ENCODE measurements around the gene PPARA.

The PPARA gene

DNA sequence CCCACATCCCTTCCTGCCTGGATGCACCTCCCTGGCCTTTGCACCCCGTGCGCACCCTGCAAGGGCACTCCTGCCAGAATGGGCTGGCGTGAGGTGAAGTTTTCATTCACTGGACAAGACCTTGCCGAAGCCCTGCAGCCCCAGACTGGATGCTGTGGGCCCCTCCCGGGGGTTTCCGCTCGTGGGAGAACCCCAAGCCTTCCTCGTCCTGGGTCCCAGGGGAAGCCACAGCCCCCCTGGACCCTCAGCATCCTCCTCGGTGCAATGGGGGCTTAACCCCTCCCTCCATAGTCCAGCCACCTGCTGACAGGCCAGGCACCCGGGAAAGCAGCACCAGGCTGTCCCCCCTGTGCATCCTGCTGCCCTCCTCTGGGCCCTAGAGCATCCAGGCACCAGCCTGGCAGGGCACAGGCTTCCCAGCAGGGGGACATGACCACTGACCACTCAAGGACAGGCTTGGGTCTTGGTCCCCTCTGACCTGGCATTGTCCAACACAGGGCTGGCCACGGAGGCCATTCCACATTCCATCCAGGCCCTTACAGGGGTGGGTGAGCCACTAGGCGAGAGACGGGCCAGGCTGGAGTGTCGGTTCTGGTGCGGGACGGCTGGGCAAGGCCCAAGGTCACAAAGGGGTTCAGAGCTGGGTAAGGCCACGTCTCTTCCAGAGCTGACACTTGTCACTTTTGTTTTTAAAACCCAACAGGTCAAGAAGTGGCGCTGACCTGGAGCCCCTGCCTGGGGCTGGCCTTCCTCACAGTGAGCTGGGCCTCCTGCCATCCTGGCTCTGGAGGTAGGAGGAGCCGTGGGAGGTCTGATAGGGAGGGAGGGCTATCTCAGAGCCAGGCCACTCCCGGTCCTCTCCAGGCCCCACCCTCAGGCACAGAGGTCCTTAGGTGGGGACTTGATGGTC, 41.5 kb upstream of the PPARA start:
- no peak for DNase-seq (ENCODE audit: low read depth, low spot score)
- no peak for TF ChIP-seq CTCF (IDR thresholded peaks at IDR 0.05; ENCODE audit: low read depth, low read length)
- no peak overlapping the region for H3K4me3 ChIP-seq (ENCODE audit: low read depth, low read length)
- in situ Hi-C loops (cut with HindIII; ENCODE audit: low sequenced_read_pairs), result no loop called here

GRCh38 chr22:46109474-46110003, 40.8 kb upstream of the PPARA start:
- no peak for TF ChIP-seq CTCF (IDR thresholded peaks at IDR 0.05; ENCODE audit: low read depth, low read length)
- no peak overlapping the region for H3K4me3 ChIP-seq (ENCODE audit: low read depth, low read length)
- no peak for DNase-seq (ENCODE audit: low read depth, low spot score)
- in situ Hi-C loops (cut with HindIII; ENCODE audit: low sequenced_read_pairs), result no loop called here

DNA sequence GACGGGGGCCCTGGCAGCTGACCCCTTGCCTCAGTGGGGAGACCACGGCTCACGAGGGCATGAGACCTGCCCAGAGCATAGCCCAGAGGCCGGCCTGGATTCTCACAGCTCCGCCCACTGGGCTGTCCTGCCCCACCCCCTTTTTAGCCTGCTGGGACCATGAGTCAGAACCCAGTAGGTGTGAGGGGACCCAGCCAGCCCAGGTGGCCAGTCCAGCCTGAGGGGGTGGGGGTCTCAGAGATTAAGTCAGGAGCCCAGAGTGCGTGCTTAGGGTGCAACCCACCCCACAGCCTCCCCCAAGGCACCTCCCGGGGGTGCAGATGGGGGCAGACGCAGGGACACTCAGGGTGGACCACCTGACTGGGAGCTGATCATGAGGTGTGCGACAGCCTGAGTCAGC, 40.1 kb upstream of the PPARA start:
- TF ChIP-seq CTCF (IDR thresholded peaks at IDR 0.05; ENCODE audit: low read depth, low read length), result no peak
- in situ Hi-C loops (cut with HindIII; ENCODE audit: low sequenced_read_pairs), result no loop called here
- no peak overlapping the region for H3K4me3 ChIP-seq (ENCODE audit: low read depth, low read length)
- DNase-seq (ENCODE audit: low read depth, low spot score), result no peak

DNA sequence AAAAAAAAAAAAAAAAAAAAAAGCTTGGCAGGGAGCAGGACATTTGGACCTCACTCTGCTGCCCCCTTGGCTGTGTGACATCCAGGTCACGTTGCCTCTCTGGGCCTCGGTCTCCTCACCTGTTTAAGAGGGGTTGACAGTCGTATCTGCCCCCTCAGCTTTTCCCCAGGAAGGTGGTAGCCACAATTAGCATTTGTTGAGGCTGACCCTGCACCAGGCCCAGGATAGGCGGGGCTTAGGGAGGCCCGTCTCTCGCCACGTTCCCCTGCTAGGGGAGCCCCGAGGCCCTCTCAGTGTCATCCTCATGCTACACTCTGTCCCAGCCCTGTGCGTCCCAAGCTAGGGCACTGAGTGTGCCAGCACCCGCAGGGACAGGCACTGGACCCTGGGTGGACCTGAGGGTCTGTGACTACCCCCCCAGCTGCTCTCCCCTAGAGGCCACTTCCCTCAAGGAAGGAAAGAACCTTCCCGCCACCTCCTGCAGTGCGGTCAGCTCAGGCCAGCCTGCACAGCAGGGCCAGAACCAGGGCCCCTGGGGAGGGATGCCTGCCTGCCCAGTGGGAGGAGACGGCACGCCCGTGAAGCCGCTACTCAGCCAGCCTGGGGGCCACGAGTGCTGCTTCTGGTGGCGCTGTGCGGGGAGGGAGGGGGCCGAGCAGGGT, 38.5 kb upstream of the PPARA start:
- in situ Hi-C loops (cut with HindIII; ENCODE audit: low sequenced_read_pairs), result no loop called here
- TF ChIP-seq CTCF (IDR thresholded peaks at IDR 0.05; ENCODE audit: low read depth, low read length), result no peak

GRCh38 chr22:46112405-46112804, 37.9 kb upstream of the PPARA start:
- no peak overlapping the region for H3K4me3 ChIP-seq (ENCODE audit: low read depth, low read length)
- no peak for TF ChIP-seq CTCF (IDR thresholded peaks at IDR 0.05; ENCODE audit: low read depth, low read length)
- DNase-seq (ENCODE audit: low read depth, low spot score), result no peak
- in situ Hi-C loops (cut with HindIII; ENCODE audit: low sequenced_read_pairs), result no loop called here

More for the DNA sequence above, 38.5 kb upstream of the PPARA start:
- H3K4me3 ChIP-seq (ENCODE audit: low read depth, low read length), result no peak overlapping the region
- no peak for DNase-seq (ENCODE audit: low read depth, low spot score)

GRCh38 chr22:46113110-46113909, 37.0 kb upstream of the PPARA start:
- no peak for TF ChIP-seq CTCF (IDR thresholded peaks at IDR 0.05; ENCODE audit: low read depth, low read length)
- DNase-seq (ENCODE audit: low read depth, low spot score), result no peak
- H3K4me3 ChIP-seq (ENCODE audit: low read depth, low read length), result no peak overlapping the region
- in situ Hi-C loops (cut with HindIII; ENCODE audit: low sequenced_read_pairs), result no loop called here

Measured in astrocyte of the spinal cord (primary cell).